GM12874 (cell line): ENCODE results near the gene THAP3.

Source experiments
- CTCF ChIP-seq: IDR thresholded peaks from 2 replicates; pipeline ENCODE4 v1.5.1; 2011; ENCODE audit warnings: low read depth, mild to moderate bottlenecking, control low read depth, low read length, moderate library complexity; ENCODE audit not compliant: insufficient read depth

THAP3 gene

GRCh38 chr1:6623269-6623965, 1.3 kb upstream of the THAP3 start:
- no peak for TF ChIP-seq CTCF

GRCh38 chr1:6625584-6626149, 999 bp downstream of the THAP3 start:
- TF ChIP-seq CTCF, result no peak

- no peak for TF ChIP-seq CTCF
Measured at GRCh38 chr1:6627031-6627430, 2.4 kb downstream of the THAP3 start.

- no peak for TF ChIP-seq CTCF
Measured at GRCh38 chr1:6627841-6628545, 3.3 kb downstream of the THAP3 start.

- no peak for TF ChIP-seq CTCF
Measured at GRCh38 chr1:6628971-6629479, 4.4 kb downstream of the THAP3 start.

GRCh38 chr1:6630027-6630426, 5.4 kb downstream of the THAP3 start:
- no peak for TF ChIP-seq CTCF

GRCh38 chr1:6631058-6631457, 6.4 kb downstream of the THAP3 start:
- no peak for TF ChIP-seq CTCF
